ENCODE results near the gene ZIC1.

The ZIC1 gene

DNA sequence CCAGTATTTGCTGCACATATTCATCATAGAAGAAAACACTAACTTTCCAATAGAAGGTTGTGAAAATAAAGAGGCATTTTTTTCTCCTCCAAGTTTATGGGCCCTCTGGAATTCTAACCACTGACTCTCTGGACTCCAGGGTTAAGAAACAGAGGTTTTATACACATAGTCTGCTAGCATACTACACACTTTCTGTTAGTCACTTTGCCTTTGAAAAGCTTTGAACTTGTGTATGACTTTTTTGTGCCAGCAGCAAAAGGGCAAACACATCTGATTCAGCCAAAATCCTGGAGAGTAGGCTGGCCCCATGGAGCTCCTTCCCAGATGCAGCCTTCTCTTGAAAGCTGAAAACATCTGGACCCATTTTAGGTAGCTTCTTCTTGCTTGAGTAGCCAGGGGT, 9.1 kb upstream of the ZIC1 start:
- H3K4me3 ChIP-seq (ENCODE audit: low read length): no peak overlapping the region
- H3K9me3 ChIP-seq (ENCODE audit: insufficient read depth, low read length): no peaks in the 10 kb centered on the region
- no peak overlapping the region for H3K9ac ChIP-seq (ENCODE audit: low read length)
- no peaks in the 10 kb centered on the region for H3K27me3 ChIP-seq (ENCODE audit: low read depth, low read length)
- H3K27ac ChIP-seq (ENCODE audit: low read length): no peak overlapping the region
- no peaks in the 10 kb centered on the region for H3K36me3 ChIP-seq (replicated peaks; ENCODE audit: low read depth, low read length)
- TF ChIP-seq, protein P1, sequence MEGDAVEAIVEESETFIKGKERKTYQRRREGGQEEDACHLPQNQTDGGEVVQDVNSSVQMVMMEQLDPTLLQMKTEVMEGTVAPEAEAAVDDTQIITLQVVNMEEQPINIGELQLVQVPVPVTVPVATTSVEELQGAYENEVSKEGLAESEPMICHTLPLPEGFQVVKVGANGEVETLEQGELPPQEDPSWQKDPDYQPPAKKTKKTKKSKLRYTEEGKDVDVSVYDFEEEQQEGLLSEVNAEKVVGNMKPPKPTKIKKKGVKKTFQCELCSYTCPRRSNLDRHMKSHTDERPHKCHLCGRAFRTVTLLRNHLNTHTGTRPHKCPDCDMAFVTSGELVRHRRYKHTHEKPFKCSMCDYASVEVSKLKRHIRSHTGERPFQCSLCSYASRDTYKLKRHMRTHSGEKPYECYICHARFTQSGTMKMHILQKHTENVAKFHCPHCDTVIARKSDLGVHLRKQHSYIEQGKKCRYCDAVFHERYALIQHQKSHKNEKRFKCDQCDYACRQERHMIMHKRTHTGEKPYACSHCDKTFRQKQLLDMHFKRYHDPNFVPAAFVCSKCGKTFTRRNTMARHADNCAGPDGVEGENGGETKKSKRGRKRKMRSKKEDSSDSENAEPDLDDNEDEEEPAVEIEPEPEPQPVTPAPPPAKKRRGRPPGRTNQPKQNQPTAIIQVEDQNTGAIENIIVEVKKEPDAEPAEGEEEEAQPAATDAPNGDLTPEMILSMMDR (IDR thresholded peaks at IDR 0.05; ENCODE audit: low read depth, low read length): no peak
- H3K79me2 ChIP-seq (ENCODE audit: low read length): no peaks in the 10 kb centered on the region
- no peak overlapping the region for H2AFZ ChIP-seq (ENCODE audit: low read depth, low read length)
- H4K20me1 ChIP-seq (ENCODE audit: insufficient read depth, low read length): no peaks in the 10 kb centered on the region
- no peak overlapping the region for H3K4me2 ChIP-seq (ENCODE audit: low read length)
- no peaks in the 10 kb centered on the region for H3K4me1 ChIP-seq (ENCODE audit: low read length)

DNA sequence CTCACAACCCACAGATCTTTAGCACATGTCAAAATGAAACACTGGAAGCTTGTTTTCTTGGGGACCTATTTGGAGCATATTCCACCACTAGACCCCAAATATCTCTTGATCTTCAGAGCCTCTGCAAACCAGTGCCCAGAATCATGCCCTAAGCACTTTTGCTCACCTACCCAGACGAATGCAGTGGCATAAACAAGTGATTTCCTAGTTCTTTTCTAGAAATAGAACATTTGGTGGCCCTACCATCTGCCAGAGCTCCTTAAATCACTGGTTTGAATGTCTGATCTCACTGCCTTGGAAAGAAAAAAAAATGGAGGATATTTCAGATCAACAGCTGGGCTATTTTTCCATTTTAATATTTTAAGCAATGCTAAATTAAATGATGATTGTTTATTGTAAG, 8.2 kb upstream of the ZIC1 start:
- Histone ChIP-seq H3K27ac (ENCODE audit: low read length) (no peak overlapping the region), H3K9me3 (ENCODE audit: insufficient read depth, low read length) (no peaks in the 10 kb centered on the region), H2AFZ (ENCODE audit: low read depth, low read length) (no peak overlapping the region), H3K4me2 (ENCODE audit: low read length) (no peak overlapping the region), H3K4me1 (ENCODE audit: low read length) (no peaks in the 10 kb centered on the region), H3K36me3 (replicated peaks; ENCODE audit: low read depth, low read length) (no peaks in the 10 kb centered on the region), H3K27me3 (ENCODE audit: low read depth, low read length) (no peaks in the 10 kb centered on the region), H3K4me3 (ENCODE audit: low read length) (no peak overlapping the region), H3K79me2 (ENCODE audit: low read length) (no peaks in the 10 kb centered on the region), H4K20me1 (ENCODE audit: insufficient read depth, low read length) (no peaks in the 10 kb centered on the region), H3K9ac (ENCODE audit: low read length) (no peak overlapping the region)
- no peak for TF ChIP-seq EZH2phosphoT487 (IDR thresholded peaks at IDR 0.05; ENCODE audit: low read depth)
- TF ChIP-seq, protein P1 (IDR thresholded peaks at IDR 0.05; ENCODE audit: low read depth, low read length): no peak

DNA sequence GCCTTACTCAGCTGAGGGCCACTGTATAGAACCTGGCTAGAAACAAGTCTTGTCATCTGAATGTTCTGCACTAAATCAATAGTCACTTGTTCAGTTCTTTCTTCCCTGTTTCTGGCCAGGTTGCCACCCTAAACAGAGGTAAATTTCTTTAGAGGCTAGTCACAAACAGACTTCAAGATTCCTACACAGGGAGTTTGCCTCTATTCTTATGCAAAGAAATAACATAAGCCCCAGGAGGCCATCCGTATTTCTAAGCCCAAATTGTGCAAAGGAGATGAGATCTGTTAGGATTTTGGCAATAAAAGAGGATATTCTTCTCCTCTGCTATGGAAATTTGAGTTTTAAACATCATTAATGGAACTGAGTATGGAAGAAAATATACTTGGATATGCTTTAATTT, 7.7 kb upstream of the ZIC1 start:
- no peak overlapping the region for H3K4me2 ChIP-seq (ENCODE audit: low read length)
- H3K36me3 ChIP-seq (replicated peaks; ENCODE audit: low read depth, low read length): no peaks in the 10 kb centered on the region
- H3K9me3 ChIP-seq (ENCODE audit: insufficient read depth, low read length): no peaks in the 10 kb centered on the region; the same call in 1 of the 2 replicates
- H3K27ac ChIP-seq (ENCODE audit: low read length): no peak overlapping the region
- no peak overlapping the region for H3K4me3 ChIP-seq (ENCODE audit: low read length)
- no peak overlapping the region for H3K9ac ChIP-seq (ENCODE audit: low read length)
- no peaks in the 10 kb centered on the region for H3K79me2 ChIP-seq (ENCODE audit: low read length)
- TF ChIP-seq, protein P1 (IDR thresholded peaks at IDR 0.05; ENCODE audit: low read depth, low read length): no peak
- TF ChIP-seq EZH2phosphoT487 (IDR thresholded peaks at IDR 0.05; ENCODE audit: low read depth): no peak
- no peaks in the 10 kb centered on the region for H4K20me1 ChIP-seq (ENCODE audit: insufficient read depth, low read length)
- H2AFZ ChIP-seq (ENCODE audit: low read depth, low read length): no peak overlapping the region
- H3K27me3 ChIP-seq (ENCODE audit: low read depth, low read length): no peaks in the 10 kb centered on the region
- no peaks in the 10 kb centered on the region for H3K4me1 ChIP-seq (ENCODE audit: low read length)

DNA sequence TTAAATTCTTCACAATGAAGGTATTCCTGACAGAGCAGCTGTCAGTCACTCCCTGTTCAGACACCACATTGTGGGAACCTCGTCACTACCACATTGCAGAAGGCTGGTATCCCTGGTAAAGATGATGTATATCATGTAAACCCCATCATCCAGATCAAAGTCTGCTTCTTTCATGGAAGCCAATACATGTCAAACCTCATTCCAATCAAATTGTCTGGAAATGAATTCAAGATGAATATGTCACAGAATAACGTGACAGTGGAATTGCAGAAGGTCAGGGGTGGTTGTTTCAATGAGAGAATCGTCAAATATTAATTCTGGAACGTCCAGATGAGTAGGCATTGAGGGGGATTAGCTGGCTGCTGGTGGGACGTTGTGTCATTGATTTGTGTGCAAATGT, 7.0 kb upstream of the ZIC1 start:
- H2AFZ ChIP-seq (ENCODE audit: low read depth, low read length): no peak overlapping the region
- H3K9ac ChIP-seq (ENCODE audit: low read length): no peak overlapping the region
- H3K79me2 ChIP-seq (ENCODE audit: low read length): no peaks in the 10 kb centered on the region
- H3K27ac ChIP-seq (ENCODE audit: low read length): no peak overlapping the region
- no peaks in the 10 kb centered on the region; the same call in 1 of the 2 replicates for H3K9me3 ChIP-seq (ENCODE audit: insufficient read depth, low read length)
- no peak overlapping the region for H3K4me3 ChIP-seq (ENCODE audit: low read length)
- H3K27me3 ChIP-seq (ENCODE audit: low read depth, low read length): no peaks in the 10 kb centered on the region
- H3K4me2 ChIP-seq (ENCODE audit: low read length): no peak overlapping the region
- H3K36me3 ChIP-seq (replicated peaks; ENCODE audit: low read depth, low read length): no peaks in the 10 kb centered on the region
- no peaks in the 10 kb centered on the region for H3K4me1 ChIP-seq (ENCODE audit: low read length)
- TF ChIP-seq EZH2phosphoT487 (IDR thresholded peaks at IDR 0.05; ENCODE audit: low read depth): no peak
- TF ChIP-seq, protein P1 (IDR thresholded peaks at IDR 0.05; ENCODE audit: low read depth, low read length): no peak
- H4K20me1 ChIP-seq (ENCODE audit: insufficient read depth, low read length): no peaks in the 10 kb centered on the region

Measured in OCI-LY3 (cell line).